Hematopoietic multipotent progenitor cell treated with erythropoietin and hydrocortisone succinate and interleukin-3 and kit ligand, for 8 days (in vitro differentiated cells): ENCODE data around the gene CYP26B1.

ENCODE experiments used
- DNase-seq: peaks from one replicate; pipeline ENCODE4 v3.0.0-alpha.2; 2015

CYP26B1 gene

DNA sequence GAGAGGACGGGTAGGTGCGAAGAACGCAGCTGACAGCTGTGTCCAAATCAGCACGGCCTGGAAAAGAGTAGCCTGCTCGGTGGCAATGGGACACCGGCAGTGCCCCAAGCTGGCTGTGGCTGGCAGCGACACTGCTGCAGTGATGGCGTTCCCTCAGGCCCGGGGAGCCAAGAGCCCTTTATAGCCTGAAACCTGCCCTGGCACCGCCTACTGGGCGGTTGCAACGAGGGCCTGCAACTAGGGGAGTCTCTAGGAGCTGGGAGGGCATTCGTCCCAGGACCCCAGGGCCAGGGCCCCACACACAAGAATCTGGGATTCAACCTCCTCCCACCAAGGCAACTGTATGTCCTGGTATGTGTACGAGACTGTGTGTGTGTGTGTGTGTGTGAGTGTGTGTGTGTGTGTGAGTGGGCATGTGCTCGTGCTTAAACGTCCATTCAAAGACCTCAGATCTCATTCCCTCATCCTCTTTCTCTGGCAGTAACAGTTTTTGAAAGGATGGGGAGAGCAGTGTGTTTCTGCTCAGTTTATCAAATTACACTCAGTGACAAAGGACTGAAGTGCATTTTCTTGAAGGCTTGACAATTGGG, 6.8 kb upstream of the CYP26B1 start:
- DNase-seq, result no peak

DNA sequence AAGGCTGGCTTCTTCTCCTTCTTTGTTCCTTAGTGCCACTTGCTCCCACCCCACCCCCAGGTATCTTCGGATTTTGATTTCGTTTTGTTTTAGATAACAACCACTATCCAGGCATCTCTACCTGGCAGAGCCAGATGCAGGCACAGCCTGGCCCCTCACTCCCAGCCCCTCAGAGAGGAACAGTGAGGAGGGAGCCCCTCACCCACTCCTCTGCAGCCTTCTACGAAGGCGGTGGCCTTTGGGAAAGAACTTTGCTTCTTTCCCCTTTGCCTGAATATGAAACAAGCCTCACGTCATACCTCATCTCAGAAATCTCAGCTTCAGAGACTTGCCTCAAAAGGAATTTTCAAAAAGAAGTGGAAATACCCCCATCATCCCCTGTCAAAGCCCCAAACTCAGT, 6.3 kb upstream of the CYP26B1 start:
- no peak for DNase-seq

DNA sequence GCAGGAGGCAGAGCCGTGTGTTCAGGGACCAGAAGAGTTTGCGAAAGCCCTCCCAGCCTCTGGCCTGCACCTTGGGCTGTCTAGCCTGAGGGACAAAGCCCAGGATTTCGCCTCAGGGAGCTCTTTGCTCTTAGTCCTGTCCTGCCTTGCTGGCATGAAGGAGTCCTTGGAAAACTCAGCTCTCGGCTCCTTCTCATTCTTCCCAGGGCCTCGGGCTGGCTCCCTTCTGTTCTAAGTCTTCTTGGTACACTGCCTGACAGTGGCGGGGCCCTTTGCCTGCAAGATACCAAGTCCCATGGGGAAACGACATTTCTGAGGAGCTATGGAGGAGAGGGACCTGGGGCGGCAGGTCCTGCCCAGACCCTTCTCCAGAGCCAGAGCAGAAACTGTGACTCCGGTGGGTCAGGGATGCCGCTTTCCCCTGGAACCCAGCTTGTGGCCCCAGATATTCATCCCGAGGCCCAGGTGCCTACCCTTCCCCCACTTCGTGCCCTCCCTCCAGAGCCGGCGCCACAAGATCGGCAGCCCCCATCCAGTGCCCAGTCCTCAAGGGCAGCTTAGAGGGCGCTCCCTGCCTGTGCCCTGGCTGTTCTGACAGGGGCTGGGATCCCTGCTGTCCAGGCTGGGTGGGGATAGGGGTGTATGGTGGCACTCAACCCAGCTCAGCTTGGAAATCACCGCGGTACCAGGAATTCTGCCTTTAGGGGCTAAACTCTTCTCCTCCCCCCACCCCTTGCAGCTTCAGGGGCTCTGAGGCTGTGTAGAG, 5.5 kb upstream of the CYP26B1 start:
- no peak for DNase-seq

DNA sequence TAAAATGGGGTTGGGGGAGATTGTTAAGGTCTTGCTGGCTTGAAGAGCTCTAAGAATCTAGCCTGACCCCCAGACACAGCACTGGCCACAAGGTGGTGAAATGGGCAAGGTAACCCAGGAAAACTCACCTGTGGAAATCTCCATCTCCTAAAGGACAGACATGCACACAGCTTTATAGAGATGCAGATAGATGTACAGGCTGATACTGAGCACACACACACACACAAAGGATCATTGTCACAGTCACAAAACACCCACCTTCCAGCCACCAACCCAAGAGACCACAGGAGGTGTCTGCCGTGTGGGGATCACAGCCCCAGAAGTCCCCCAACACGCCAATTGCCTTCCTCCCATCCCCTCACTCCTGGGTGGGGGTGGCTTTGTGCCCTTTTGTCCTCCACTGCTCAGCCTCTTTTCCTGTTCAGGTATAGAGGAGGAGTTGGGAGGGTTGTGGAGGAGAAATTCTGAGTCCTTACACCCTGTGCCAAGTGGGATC, 3.2 kb upstream of the CYP26B1 start:
- no peak for DNase-seq

DNA sequence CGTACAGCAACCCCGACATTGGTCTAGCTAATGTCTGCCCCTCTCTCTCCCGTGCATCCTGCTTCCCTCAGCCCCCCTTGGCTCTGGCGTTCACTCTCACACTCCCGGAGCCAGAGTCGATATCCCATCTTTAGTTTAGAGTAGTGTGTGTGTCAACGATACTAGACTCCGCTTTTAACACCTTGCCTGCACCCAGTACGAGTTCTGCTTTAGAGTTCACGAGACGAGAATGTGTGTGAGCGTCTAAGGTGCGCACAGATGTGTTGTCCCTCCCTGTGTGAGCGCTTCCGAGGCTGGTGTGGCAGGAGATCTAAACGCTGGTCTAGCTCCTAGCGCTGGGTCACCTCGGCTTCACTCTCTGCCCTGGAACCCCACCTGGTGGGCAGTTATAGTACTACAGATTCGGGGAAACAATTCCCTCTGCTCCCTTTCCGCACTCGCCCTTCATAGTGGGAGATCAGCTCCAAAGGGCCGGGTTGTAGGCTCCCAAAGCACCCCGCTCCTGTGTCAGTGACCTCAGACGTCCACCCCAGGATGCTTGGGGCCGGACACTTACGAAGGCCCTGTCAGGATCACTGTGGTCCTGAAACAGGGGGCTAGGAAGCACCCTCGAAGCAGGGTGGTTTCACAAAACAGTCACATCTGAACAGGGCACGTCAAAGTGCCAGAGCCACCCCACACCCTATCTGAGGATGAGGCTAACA, 2.6 kb upstream of the CYP26B1 start:
- peak; percentile 70 for DNase-seq

DNA sequence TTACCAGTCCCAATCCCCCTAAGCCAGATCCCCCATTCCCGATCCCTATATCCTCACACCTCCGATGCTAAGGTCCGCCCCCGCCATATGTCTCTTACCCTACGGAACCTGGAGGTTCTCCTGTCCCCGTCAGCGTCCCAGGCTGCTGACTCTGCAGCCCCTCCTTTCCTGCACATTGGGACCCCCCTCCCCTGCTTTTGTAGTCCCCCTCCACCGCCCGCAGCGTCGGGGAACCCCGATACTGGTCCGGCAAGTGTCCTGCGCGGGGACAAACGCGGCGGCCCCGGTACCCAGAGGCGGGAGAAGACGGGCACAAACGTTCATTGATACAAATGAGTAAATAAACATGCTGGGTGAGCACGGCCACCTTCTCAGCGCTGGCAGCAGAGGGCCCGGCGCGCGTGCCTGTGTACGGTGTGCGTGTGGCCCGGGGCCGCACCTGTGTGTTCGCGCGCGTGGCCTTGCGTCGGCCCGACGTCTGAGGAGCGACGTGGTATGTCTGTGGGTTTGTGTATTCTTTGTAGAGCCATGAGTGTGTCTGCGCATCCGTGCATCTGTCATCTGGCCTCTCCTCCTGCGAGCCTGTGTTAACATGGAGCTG, 2.0 kb upstream of the CYP26B1 start:
- no peak for DNase-seq

DNA sequence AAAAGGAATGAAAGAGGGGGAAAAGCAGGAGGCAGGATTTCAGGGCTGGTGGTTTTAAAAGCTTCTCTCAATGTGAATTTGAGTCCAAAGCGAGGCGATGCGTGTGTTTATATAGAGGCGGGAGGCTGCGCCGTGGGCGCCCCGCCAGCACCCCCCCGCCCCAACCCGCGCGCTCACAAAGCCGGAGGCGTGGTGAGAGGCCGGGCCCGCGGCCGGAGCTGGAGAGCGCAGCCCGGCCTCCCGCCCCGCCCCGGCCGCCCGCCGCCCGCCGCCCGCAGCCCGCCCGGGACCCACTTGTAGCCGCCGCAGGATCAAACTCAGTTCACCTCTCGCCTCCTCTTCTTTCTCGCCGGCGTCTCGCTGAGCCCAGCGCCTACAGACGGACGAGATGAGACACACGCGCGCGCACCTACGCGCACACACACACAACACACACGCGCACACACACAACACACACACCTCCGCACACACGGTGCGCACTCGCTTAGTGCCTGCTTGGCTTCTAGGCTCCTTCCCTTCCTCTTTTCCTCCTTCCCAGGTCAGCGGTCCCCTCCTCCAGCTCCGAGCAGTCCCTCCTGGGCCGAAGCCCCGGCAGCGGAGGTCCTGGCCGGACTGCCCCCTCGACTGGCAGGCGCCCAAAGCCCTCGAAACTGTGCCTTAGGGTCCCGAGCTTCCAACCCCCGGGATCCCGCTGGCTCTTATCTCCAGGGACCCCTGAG, 1.3 kb upstream of the CYP26B1 start:
- no peak for DNase-seq

DNA sequence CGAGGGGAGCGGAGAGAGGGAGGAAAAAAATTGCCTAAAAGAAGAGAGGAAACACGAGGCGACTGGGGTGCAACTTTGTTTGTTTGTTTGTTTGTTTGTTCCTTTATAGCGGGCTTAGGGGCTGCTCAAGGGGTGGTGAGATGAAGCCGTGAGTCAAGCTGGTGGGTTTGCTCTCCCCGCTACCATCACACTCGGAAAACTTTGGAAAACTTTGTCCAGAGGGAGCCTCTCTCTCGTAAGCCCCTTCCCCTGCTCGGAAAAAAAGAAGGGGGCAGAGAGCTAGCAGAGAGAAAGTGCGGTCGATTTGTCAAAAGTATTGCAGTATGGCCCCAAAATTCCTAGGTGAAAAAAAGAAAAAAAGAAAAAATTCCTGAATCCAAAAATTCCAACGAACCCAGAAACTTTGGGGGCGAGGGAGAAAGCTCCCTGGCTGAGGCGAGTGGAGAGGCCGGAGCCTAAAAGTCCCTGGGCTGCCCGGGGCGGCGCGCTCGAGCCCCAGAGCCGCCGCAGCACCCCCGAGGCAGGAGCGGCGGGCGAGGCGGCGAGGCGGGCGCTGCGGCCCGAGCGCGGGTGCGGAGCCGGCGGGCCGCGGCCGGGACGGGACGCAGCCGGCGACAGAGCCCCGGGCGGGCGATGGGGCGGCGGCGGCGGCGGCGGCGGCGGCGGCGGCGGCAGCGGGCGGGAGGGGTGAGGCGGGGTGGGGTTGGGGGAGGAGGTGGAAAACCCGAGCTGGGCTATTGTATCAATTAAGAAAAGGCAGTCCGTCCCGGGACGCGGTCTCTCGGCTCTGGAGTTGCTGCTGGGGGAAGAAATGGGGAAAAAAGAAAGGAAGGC, 558 bp upstream of the CYP26B1 start:
- DNase-seq, result no peak

DNA sequence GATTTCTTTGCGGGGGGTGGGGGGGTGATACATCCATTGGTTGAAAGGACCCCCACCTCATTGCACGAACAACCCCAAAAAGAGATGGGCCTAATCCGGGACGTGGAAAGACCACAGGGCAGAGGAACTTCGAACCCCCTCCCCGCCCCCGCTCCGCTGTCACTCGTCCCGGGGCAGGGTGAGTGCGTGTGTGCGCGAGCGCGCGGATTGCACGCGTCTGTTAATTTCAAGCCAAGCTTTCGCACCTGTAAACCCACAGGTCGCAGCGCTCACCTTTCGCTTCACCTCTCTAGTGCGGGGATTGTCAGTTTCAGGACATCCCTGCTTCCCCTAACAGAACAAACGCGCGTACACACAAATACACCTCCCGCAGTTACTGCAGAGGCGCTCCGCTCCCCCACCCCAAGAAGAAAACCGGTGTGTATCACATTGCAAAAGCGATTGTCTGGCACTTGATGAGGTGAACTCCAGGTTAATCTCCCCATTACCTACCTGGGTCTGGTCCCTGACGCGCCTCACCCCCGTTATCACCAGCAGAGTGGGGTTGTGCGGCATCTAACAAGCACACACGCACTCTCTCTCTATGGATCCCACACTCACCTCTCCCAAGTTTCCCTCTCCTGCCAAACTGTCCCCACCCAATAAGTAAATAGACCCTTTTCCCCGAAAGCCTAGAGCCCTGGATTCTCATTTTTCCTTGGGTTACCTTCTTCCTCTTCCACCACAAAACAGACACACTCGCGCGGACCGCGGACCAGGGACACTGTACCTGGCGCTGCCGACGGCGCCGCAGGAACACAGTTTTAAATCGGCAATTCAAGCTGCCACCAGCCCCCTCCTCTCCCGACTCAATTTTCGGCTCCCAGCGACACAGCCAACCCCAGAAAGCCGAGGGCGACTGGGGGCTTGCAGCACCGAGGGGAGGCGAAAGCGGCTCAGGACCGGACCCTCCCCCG, 1.0 kb downstream of the CYP26B1 start:
- no peak for DNase-seq

DNA sequence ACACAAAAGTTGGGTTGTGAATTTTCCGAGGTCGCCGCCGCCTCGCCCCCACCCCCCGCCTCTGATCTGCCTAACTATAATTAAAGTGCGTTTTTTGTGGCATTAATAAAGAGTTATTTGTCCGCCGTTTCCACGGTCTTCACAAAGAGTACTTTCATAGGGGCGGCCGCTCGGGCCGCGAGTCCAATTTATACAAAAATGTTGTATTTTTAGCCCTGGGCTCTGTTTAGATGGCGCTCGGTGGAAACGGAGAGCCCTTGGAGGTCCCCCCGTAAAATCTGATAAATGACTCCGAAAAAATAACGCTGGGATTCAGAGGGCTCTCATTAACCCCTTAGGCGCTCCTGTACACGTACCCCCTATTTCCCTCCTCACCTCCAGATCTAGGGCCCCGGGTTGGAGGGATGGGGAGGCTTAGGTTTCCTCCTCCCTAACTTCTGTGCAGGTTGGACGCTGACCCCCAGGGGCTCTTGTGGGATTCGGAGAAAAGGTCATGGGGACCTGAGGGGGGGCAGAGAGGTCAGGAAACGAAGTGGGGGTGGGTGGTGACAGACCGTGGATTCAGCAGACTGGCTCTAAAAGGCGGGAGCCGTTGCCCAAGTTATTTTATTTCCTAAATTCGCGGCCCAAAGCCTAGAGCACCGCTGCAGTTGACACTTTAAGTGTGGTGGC, 1.9 kb downstream of the CYP26B1 start:
- no peak for DNase-seq

DNA sequence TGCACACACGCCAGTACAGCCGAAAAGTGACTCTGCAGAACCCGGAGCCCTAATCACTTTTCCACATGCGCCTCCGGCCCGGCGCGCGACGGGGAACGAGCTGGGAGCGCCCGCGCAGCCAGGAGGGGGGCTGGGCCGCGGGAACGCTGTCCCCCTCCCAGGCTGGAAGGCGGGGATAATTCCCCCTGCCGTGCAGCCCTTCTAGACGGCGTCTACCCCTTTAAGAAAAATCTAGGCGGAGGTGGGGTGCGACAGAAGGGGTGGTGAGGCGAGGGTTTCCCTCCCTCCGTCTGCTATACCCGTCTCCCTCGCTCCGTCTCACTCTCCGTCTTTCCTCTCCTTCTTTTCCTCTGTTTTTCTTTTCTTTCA, 2.4 kb downstream of the CYP26B1 start:
- DNase-seq, result no peak

DNA sequence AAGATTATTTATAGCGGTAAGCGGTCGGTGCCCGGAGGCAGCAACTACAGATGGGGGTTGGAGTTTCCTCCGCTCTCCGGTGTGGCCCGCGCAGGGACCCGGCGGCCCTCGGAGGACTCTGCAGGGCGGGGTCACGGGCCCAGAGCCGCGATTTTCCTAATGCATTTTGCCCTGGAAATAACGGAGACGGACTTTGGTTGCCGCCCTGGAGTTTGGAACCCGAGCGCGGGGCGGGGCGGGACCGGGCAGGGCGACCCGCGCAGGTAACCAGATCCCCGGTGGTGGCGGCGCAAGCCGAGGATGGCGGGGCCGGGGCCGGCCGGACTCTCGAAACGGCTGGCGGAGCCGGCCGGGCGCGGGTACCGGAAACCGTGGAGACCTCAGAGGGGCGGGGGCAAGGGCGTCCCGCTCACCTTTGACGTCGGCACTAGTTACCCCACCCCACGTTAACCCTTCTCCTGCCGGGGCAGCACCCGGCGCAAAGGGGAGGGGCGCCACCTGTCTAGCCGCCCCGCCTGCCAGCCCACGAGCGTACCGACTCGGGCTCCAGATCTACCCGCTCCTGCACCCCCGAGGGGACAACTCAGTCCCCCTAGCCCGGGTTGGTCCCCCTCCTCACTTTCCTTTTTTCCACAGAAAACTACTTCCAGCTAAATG, 2.9 kb downstream of the CYP26B1 start:
- no peak for DNase-seq

DNA sequence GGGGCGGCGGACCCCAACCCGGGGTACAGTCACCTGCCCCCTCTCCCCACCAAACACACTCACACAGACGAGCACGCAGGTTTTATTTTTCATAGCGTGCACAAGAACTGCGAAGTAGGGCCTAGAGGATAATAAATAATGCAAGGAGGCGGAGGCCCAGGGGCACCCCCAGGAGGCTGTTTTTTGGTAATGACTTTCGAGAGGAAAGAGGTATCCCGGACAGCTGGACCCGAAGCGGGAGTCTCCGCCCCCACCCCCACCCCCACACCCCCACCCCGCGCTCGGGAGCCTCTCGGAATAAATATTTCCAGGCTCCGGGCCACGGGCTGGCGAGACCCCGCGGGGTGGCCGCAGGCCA, 3.4 kb downstream of the CYP26B1 start:
- no peak for DNase-seq

DNA sequence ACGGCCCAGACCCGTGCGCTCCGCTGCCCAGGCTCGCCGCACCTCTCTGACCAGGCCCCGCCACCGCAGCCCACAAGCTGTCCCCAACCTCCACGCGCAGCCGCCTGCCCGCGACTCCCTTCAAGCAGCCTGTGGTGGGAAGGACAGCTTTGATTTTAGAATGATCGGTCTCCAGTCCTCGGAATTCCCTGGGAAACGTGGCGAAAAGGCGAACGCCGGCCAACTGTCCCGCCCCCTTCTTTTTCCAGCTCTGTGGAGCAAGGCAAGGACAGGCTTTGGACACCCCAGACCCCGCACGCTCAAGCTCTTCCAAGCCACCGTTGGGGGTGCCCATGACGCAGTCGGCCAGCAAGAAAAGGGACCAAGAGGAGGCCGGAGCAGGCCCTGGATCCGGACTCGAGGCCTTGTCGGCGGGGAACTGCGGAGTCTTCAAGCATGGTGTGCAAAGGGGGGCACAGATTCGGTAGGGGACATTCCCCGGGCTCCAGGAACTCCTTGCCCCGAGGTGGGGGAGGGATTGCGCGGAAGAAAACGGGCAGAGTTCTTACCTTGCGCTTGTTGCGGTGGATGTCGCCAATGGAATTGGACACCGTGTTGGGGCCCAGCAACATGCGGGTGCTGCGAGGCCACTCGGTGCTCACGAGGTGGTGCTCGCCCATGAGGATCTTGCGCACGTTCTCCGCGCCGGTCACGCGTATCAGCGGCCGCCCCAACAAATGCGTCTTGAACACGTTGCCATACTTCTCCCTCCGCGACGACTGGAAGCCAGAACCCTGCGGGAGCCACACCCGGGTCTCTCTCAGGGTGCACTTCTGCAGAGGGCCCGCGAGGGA, 4.0 kb downstream of the CYP26B1 start:
- DNase-seq, result no peak

DNA sequence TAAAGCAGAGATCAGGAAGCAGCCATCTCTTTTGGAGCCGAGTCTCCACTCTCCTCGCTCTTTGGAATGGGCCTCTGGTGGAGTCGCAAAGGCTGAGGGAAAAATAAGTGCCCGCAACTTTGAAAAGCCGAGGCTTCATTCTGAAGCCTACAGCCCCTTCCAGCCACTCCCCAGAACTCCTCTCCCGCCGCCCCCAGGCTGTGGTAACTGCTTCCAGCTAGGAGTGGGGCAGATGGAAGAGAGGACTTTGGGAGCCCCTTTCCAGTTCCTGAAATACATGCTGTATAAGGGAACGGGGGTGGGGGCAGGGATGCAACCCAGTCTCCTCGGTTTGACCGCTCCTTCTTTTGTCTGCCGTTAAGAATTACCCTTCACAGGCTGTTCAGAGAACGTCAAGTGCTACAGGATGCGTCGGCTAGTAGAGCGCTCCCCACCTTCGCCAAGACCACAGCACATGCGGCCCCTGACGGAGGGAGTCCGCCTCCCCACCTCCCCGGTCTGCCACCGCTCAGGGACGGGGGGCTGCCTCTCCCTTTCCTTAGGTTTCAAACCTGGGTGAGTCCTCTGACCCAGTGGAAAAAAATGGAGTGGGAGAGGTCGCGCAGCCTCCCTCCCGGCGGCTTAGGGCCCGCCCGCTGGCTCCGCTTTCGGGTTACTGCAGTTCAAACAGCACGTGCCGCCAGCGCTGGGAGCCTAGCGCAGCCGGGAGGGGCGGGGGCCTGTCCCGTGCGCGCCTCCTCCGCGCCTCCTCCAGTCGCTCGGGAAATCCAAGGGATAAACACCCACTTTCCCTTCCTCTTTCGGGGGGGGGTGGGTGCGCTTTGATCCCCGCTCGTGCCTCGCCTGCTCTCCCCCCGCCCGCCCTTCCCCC, 4.9 kb downstream of the CYP26B1 start:
- no peak for DNase-seq

DNA sequence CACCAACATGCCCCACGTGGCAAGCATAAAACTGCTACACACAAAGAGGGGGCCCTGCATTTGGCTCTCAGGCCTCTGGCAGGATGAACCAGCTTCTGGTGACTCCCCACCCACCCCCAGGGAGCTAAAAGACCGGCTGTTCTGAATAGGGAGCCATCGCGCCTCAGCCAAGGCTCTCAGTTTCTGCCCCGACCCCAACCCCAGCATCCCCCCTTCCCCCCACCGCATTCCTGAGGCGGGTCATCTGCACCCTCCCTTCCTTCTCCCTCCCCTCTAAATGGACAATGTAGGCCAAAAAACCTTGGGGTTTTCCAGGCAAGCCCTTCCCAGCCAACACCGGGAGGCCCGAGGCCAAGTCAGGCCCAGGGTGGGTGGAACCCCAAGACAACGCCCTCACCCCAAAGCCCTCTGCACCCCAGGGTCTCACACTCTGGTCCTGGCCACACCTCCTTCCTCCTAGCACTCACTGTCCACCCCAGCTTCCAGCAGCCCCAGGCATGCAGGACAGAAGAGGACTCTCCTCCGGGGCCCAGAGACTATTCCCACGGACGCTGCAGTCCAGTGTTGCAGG, 5.7 kb downstream of the CYP26B1 start:
- DNase-seq, result no peak

DNA sequence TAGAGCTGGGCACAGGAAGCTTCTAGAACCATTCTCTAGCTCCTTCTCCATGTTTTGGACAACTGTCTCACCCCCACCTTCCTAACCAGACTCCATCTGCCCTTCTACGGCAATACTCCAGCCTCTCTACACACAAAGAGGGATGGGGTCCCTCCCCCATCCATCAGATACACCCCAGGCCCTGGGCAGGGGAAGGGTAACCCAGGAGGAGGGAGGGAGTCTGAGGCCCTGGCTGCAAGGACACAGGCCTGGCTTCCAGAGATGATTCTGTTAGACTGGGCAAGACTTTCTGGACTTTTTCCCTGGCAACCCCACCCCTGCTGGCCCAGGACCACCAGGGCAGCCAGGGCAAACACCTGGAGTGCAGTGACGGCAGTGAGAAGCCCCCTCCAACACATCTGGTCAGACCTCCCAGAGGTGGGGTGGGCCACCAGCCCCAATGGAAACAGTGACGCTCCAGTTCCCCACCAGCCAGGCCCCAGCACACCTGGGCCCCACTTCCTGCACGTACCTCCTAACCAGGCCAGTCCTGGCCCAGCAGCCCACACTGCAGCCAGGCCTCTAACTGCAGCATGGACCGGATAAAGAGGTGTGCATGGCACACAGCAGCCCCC, 6.5 kb downstream of the CYP26B1 start:
- no peak for DNase-seq
